GM18870 (cell line): ENCODE data around the gene RFC5.

Source experiments
- ATAC-seq: cut with Tn5 transposase; IDR thresholded peaks from one replicate; pipeline ENCODE4 v1.9.1; 2021; ENCODE audit warnings: moderate library complexity; ENCODE audit not compliant: unreplicated experiment

Gene RFC5

GRCh38 chr12:118050972-118051910 is 34.7 kb downstream of the RFC5 start:
- no peak for ATAC-seq

DNA sequence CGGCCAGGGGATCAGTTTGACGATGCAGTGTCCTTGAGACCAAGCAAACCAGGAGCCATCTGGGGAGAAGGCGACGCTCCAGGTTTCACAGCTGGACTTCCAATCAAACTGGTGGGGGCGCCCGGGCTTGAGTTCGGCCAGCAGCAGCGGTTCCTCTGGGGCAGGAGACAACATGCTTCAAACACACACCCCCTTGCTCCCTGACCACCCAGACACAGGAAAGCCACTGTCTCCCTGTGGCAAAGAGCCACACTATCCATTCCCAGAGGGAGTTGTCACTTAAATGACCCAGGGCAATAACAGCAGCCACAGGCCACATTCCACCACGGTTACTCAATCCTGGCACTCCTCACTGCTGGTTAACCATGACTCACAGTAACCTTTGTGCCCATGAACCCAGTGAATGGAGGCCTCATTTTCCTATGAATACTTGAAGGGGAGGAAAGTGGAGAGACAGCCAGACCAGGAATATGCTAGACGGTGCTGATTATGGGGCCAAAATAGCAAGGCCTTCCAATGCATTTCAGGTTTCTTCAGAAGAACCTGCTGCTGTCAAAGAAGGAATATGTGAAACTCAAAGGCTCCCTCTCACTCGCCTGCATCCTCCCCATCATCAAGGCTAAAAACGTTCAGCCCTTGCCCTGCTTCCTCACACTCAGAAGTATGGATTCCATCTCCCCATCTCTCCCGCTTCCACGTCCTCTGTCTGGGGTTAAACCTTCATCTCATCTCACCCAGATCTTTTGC is 36.0 kb downstream of the RFC5 start:
- ATAC-seq, result no peak

- ATAC-seq, result no peak
Observed at GRCh38 chr12:118053071-118053985, 36.8 kb downstream of the RFC5 start.

- no peak for ATAC-seq
Observed at GRCh38 chr12:118055144-118055557, 38.6 kb downstream of the RFC5 start.

- no peak for ATAC-seq
Observed at GRCh38 chr12:118055865-118056773, 39.6 kb downstream of the RFC5 start.

DNA sequence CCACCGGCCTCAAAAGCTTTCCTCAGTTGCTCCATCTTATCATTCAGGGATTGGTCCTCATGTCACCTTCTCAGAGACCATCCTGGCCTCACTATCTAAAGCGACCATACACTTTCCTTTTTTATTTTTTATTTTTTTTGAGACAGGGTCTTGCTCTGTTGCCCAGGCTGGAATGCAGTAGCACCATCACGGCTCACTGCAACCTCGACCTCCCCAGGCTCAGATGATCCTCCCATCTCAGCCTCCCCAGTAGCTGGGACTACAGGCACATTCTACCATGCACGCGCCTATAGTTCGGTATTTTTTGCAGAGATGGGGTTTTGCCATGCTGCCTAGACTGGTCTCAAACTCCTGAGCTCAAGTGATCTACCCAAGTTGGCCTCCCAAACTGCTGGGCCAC is 41.7 kb downstream of the RFC5 start:
- no peak for ATAC-seq

DNA sequence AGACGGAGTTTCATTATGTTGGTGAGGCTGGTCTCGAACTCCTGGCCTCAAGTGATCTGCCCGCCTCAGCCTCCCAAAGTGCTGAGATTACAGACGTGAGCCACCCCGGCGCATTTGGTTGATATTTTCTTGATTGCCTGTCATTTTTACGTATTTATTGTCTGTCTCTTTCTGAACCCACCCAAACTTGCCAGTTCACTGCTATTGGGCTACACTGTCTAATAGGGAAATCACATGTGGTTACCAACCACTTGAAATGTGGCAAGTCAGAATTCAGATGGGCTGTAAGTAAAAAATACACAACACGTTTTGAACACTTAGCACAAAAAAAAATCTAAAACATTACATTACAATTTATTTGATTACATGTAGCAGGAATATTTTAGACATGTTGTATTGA is 42.4 kb downstream of the RFC5 start:
- ATAC-seq, result no peak

DNA sequence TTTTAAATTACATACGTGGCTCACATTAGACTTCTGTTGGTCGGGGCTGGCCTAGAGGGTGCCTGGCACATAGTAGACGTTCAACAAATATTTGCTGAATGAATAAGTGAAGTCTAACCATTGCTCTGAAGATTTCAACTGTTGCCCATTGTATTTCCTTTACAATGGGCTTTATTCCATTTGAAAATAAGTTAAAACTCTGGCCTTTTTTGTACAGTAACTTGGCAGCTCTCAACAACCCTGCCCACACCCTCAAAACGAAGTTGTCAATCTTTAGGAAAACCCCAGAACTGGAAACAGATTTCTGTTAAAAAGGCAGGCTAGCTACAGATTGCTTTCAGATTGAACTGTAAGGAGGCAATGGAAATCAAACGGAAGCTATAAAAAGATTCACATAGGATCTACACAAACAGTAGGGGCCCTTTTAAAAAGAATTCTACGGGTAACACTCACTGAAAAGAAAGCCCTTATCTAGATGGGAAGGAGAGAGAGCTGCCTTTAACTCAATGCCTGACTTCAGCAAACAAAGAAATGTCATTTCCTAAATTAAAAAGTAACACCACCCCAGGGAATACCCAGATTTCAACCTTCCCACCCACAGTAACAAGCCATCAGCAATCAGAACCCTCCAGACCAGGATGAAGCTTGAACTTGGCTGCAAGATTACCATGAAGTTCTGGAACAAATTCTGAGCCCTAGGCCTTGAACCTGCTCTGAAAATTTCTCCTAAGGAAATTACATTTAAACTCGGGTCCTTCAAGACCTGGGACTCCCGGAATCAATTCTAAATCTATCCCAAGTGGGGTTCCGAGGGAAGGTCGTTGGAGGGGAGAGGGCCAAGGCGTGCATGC is 43.1 kb downstream of the RFC5 start:
- ATAC-seq, result no peak

- ATAC-seq, result no peak
Observed at GRCh38 chr12:118060301-118061010, 44.0 kb downstream of the RFC5 start.

DNA sequence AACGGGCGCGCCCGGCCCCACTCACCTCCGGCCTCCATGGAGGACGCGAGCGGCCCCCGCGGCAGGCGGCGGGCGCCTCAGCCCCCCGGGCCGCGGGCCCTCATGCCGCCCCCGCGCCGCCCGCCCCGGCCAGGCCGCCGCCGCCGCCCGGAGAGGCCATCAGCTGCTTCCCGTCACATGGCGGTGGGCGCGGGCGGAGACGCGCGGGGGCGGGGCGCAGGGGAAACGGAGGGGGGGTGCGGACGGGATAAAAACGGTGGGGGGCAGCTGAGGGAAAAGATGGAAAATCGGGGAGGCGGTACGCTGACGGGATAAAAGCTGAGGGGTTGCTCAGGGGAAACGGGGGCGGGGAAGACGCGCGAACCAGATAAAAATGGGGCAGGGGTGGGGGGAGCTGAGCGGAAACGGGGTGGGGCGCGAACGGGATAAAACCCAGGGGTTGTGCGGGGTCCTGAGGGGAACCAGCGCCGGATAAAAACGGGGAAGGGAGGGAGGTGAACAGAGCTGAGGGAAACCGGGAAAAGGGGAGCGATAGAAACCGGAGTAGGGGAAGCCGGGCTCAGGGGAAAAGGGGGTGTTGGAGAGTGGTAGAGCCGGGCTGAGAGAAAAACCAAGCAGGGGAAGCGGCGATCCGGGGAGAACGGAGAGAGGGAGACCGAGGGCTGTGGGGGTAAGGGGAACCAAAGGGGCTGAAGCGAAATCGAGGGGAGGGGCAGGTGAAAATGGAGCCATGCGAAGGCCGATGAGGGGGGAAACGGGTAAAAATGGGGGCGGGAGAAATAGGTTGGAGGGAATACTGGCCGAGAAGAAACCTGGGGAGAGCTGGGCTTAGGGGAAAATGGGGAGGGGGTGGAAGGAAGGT is 44.7 kb downstream of the RFC5 start, which contains the start of gene WSB2:
TSS of gene WSB2 (minus strand) at position 169 of the 862 bp plus-strand sequence. CDS start at position 38, 131 bp downstream.
- no peak for ATAC-seq

- no peak for ATAC-seq
Observed at GRCh38 chr12:118061873-118062843, 45.7 kb downstream of the RFC5 start.

- ATAC-seq, result no peak
Observed at GRCh38 chr12:118063576-118064391, 47.3 kb downstream of the RFC5 start.

GRCh38 chr12:118064608-118065007 is 48.1 kb downstream of the RFC5 start:
- ATAC-seq, result no peak

DNA sequence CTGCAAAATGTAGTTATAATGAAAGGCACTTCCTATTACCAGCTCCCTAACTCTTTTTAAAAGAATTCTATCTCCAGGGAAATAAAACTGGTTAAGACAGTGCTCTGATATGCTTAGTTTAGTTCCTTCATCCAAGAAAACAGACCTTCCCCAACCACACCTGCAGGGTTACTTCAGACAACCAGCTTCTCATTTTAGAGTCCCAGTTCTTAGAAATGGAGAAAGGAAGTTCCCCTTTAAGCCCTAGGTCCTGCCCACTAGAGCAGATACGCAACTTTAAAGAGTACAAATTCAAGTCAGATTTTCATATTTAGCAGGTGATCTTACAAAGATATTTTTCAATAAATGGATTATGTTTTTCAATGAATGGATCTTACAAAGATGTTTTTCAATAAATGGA is 48.9 kb downstream of the RFC5 start:
- no peak for ATAC-seq

DNA sequence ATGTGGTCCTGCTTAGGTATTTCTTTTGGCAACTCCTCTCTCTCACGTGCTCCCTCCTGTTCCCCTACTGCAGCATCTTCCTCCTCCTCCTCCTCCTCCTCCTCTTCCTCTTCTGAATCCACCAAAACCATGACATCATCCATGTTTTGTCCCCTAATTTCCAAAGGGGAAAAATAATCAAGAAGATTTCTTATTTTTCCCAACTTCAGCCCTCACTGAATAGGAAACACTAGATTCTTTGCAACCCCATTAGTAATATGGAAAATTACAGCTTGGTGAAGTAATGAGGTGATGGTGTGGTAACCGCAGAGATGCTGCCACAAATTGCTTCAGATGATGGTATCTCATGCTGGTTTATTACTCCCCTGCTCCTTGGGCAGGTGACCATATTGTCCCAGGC is 51.9 kb downstream of the RFC5 start:
- no peak for ATAC-seq
